ENCODE measurements around the gene EPM2AIP1. TPM values are rescaled to one million over a fixed set of nuclear protein-coding genes. Genes with fewer than 3 reads are reported as not detected.

The EPM2AIP1 gene
- total RNA-seq, 1 experiment from 2014 or later = 8.7 TPM

GRCh38 chr3:36944641-36945270 lies 48.2 kb downstream of the EPM2AIP1 start, which contains the start of gene TRANK1:
Gene TRANK1, minus strand, starts transcription at chr3:36945054. Its CDS starts 245 bp downstream, at chr3:36944809.
- CTCF ChIA-PET = no interaction called here
- no peaks in the 10 kb centered on the region for H3K27me3 ChIP-seq (ENCODE audit: insufficient read depth, low read length)
- H3K27ac ChIP-seq (ENCODE audit: low read depth, low read length) = no peak within 1 kb of the TSS

More at GRCh38 chr3:36944641-36945270, 48.2 kb downstream of the EPM2AIP1 start, which contains the start of gene TRANK1:
- Histone ChIP-seq H3K9ac (ENCODE audit: low read length) (no peak within 1 kb of the TSS), H3K4me2 (ENCODE audit: low read length) (no peak within 1 kb of the TSS), H3K79me2 (ENCODE audit: insufficient read depth, low read length) (no peaks in the 10 kb centered on the region), H4K20me1 (ENCODE audit: insufficient read depth) (no peaks in the 10 kb centered on the region), H3K9me2 (ENCODE audit: insufficient read depth) (no peaks in the 10 kb centered on the region), H2AFZ (ENCODE audit: low read depth, low read length, poor library complexity, severe bottlenecking) (no peak within 1 kb of the TSS), H3K36me3 (ENCODE audit: control insufficient read depth in 1 of 2, insufficient read depth in 2 of 2, low read length in 2 of 2) (no peaks in the 10 kb centered on the region), H3K4me3 (replicated peaks in 1 of 2; ENCODE audit: low read depth in 1 of 2, low read length in 2 of 2) (no peak within 1 kb of the TSS), H3K9me3 (ENCODE audit: control insufficient read depth in 1 of 2, insufficient read depth in 1 of 2, low read depth in 1 of 2, low read length in 2 of 2) (peaks cover 7 to 11% of the 10 kb centered on the region in 2 experiments; a peak in 3 of 4 replicates), H3K4me1 (ENCODE audit: control insufficient read depth in 1 of 2, insufficient read depth in 2 of 2, low read length in 2 of 2) (no peaks in the 10 kb centered on the region)
- no peak for ATAC-seq
- no peak for TF ChIP-seq POLR2A (IDR thresholded peaks at IDR 0.05; ENCODE audit: borderline replicate concordance, extremely low read depth, insufficient read depth, insufficient read length)
- TF ChIP-seq ELF1 (IDR thresholded peaks at IDR 0.05; ENCODE audit: borderline replicate concordance, low read depth) = no peak
- TF ChIP-seq TCF7L2 (IDR thresholded peaks at IDR 0.05; ENCODE audit: borderline replicate concordance, extremely low read depth, insufficient read depth, insufficient read length) = no peak
- no peak for TF ChIP-seq EZH2phosphoT487 (IDR thresholded peaks at IDR 0.05; ENCODE audit: borderline replicate concordance)
- no peak for TF ChIP-seq CTCF (IDR thresholded peaks at IDR 0.05 in 2 of 3, conservative IDR thresholded peaks at IDR 0.05 in 1 of 3; ENCODE audit: borderline replicate concordance in 1 of 3, insufficient read depth in 1 of 3, low read depth in 2 of 3, low read length in 2 of 3)
- TF ChIP-seq YY1 (IDR thresholded peaks at IDR 0.05; ENCODE audit: extremely low read depth, insufficient replicate concordance, low read depth, low read length) = no peak
- no peak for TF ChIP-seq CBX3 (IDR thresholded peaks at IDR 0.05; ENCODE audit: low read depth)
- TF ChIP-seq, protein P1, sequence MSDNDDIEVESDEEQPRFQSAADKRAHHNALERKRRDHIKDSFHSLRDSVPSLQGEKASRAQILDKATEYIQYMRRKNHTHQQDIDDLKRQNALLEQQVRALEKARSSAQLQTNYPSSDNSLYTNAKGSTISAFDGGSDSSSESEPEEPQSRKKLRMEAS (IDR thresholded peaks at IDR 0.05) = no peak
- no peak for TF ChIP-seq SP1 (IDR thresholded peaks at IDR 0.05; ENCODE audit: low read depth)
- TF ChIP-seq SIN3A (IDR thresholded peaks at IDR 0.05; ENCODE audit: low read depth) = no peak
- TF ChIP-seq CEBPB (IDR thresholded peaks at IDR 0.05; ENCODE audit: low read depth) = no peak
- no peak for TF ChIP-seq EGR1 (IDR thresholded peaks at IDR 0.05; ENCODE audit: low read depth)
- no peak for TF ChIP-seq ZFX (IDR thresholded peaks at IDR 0.05)
- no peak for TF ChIP-seq JUND (IDR thresholded peaks at IDR 0.05)
- no peak for TF ChIP-seq FOSL1 (IDR thresholded peaks at IDR 0.05; ENCODE audit: low read depth)
- no peak for TF ChIP-seq SRF (IDR thresholded peaks at IDR 0.05; ENCODE audit: low read depth)
- no peak for TF ChIP-seq ZNF274 (IDR thresholded peaks at IDR 0.05; ENCODE audit: low read depth, low read length)
- TF ChIP-seq ZBTB33 (IDR thresholded peaks at IDR 0.05; ENCODE audit: extremely low read depth, insufficient replicate concordance, low read length) = no peak
- no peak for TF ChIP-seq EZH2 (IDR thresholded peaks at IDR 0.05)
- RAD21 ChIA-PET (ENCODE audit: low non-redundant PET in 1 of 2, low total read pairs in 2 of 2, uncharacterized antibody in 2 of 2, unreplicated experiment in 2 of 2) = no interaction called here
- POLR2A ChIA-PET = no interaction called here
- no peak for DNase-seq (ENCODE audit: low read depth, low spot score)
- intact Hi-C loops (cut with micrococcal nuclease) = no loop called here
- BruUV-seq (replicated peaks) = no TSS peak
